Measurements from ENCODE around the gene IL10RB. TPM values are rescaled to one million over a fixed set of nuclear protein-coding genes. Genes with fewer than 3 reads are reported as not detected.

Gene IL10RB
- total RNA-seq, 1 donor: 39.8 TPM

GRCh38 chr21:33278721-33279120 is 12.6 kb downstream of the IL10RB start:
- no peak for DNase-seq (ENCODE audit: low read depth)
- no peak overlapping the region for H3K4me3 ChIP-seq (ENCODE audit: low read depth, low read length)
- TF ChIP-seq, protein P1, sequence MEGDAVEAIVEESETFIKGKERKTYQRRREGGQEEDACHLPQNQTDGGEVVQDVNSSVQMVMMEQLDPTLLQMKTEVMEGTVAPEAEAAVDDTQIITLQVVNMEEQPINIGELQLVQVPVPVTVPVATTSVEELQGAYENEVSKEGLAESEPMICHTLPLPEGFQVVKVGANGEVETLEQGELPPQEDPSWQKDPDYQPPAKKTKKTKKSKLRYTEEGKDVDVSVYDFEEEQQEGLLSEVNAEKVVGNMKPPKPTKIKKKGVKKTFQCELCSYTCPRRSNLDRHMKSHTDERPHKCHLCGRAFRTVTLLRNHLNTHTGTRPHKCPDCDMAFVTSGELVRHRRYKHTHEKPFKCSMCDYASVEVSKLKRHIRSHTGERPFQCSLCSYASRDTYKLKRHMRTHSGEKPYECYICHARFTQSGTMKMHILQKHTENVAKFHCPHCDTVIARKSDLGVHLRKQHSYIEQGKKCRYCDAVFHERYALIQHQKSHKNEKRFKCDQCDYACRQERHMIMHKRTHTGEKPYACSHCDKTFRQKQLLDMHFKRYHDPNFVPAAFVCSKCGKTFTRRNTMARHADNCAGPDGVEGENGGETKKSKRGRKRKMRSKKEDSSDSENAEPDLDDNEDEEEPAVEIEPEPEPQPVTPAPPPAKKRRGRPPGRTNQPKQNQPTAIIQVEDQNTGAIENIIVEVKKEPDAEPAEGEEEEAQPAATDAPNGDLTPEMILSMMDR (IDR thresholded peaks at IDR 0.05; ENCODE audit: insufficient read depth, low read length): no peak

DNA sequence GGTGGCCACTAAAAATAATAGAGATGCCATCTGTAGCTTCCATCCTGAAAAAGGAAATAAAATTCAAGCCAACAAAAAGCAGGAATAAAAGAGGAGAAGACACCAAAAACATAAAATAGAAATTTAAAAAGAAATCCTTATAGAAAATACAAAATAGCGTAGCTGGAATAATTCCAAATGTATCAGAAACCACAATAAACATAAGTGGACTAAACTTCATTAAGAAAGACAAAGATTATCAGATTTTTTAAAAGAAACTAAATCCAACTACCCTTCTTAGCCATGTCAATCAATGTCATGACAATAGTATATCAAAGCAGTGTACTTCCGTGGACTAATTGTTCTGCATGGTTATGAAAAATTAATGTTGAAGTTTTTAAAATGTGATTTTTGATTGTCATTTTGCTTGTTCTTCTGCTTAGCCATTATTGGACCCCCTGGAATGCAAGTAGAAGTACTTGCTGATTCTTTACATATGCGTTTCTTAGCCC is 13.2 kb downstream of the IL10RB start:
- no peak overlapping the region for H3K4me3 ChIP-seq (ENCODE audit: low read depth, low read length)
- DNase-seq (ENCODE audit: low read depth): no peak
- TF ChIP-seq, protein P1 (IDR thresholded peaks at IDR 0.05; ENCODE audit: insufficient read depth, low read length): no peak

DNA sequence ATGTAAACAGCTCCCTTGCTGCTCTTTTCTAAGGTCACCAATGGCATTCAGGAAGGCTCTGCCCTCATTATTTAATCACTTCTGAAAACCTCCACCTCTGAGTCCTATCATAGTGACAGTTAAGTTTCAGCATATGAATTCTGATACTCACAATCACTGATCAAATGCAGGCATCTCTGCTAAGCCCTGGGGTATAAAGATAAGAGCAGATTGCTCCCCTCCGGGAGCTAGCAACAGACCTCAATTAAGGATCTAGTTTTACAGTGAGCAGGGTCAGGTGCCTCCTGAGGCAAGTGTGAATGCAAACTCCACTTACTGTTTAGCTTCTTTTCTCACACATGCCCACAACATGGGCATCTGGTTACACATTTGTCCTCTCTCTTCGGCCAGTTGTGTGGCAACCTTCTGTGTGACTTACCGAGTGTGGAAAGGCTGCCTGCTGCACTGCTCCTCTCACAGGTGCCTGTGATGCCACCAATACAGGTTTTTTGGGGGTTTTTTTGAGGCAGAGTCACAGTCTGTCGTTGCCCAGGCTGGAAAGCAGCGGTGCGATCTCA is 15.0 kb downstream of the IL10RB start:
- TF ChIP-seq, protein P1 (IDR thresholded peaks at IDR 0.05; ENCODE audit: insufficient read depth, low read length): no peak

GRCh38 chr21:33283203-33283602 is 17.0 kb downstream of the IL10RB start:
- H3K4me3 ChIP-seq (ENCODE audit: low read depth, low read length): no peak overlapping the region
- TF ChIP-seq, protein P1 (IDR thresholded peaks at IDR 0.05; ENCODE audit: insufficient read depth, low read length): no peak
- no peak for DNase-seq (ENCODE audit: low read depth)

More for the DNA sequence above, 15.0 kb downstream of the IL10RB start:
- no peak for DNase-seq (ENCODE audit: low read depth)
- no peak overlapping the region for H3K4me3 ChIP-seq (ENCODE audit: low read depth, low read length)

GRCh38 chr21:33286076-33286475 is 19.9 kb downstream of the IL10RB start:
- H3K4me3 ChIP-seq (ENCODE audit: low read depth, low read length): no peak overlapping the region
- DNase-seq (ENCODE audit: low read depth): no peak
- TF ChIP-seq, protein P1 (IDR thresholded peaks at IDR 0.05; ENCODE audit: insufficient read depth, low read length): no peak

DNA sequence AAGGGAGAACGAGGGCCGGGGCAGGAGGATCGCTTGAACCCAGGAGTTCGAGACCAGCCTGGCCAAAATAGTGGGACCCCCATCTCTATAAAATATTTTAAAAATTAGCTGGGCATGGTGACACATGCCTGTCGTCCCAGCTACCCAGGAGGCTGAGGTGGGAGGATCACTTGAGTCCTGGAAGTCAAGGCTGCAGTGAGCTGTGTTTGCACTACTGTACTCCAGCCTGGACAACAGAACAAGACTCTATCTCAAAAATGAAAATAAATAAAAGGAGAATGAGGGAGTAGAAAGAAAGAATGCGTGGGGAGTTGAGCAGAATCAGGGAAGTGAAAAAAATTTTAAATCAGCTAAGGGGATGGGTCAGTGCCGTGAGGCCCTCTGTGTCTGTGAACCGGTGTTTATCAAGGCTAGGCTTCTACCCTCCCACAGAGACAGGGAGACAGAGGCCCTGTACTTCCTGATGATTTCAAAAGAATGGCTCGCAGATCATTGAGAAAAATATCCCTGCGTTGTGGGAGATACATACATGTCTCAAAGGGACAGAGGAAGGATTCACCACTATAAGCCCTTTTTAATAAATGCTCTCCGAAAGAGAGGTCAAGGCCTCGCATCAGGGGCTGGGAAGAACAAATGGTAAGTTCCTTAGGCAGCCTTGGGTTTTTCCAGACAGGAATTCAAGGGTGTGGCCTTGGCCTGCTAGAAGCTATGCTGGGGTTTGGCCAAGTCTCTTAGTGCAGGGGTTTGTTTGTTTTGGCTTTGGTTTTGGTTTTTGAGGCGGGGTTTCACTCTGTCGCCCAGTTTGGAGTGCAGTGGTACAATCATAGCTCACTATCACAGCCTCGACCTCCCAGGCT is 20.7 kb downstream of the IL10RB start:
- DNase-seq (ENCODE audit: low read depth): peak; percentile 93
- TF ChIP-seq, protein P1 (IDR thresholded peaks at IDR 0.05; ENCODE audit: insufficient read depth, low read length): no peak
- no peak overlapping the region for H3K4me3 ChIP-seq (ENCODE audit: low read depth, low read length)
